Dermis blood vessel endothelial cell (primary cell): Measurements from ENCODE around the gene ABCC8. TPM values are rescaled to one million over a fixed set of nuclear protein-coding genes. Genes with fewer than 3 reads are reported as not detected.

ENCODE experiments used
- DNase-seq: peaks from one replicate; pipeline ENCODE4 v3.0.0; 2010
- total RNA-seq: library from RNA; depleted of rRNA; stranded (reverse); fragments of >200 nt; gene quantifications from 2 replicates; pipeline ENCODE4 v1.2.3, GENCODE V29; 2014

Gene ABCC8
- total RNA-seq = not detected in 2 replicates

DNA sequence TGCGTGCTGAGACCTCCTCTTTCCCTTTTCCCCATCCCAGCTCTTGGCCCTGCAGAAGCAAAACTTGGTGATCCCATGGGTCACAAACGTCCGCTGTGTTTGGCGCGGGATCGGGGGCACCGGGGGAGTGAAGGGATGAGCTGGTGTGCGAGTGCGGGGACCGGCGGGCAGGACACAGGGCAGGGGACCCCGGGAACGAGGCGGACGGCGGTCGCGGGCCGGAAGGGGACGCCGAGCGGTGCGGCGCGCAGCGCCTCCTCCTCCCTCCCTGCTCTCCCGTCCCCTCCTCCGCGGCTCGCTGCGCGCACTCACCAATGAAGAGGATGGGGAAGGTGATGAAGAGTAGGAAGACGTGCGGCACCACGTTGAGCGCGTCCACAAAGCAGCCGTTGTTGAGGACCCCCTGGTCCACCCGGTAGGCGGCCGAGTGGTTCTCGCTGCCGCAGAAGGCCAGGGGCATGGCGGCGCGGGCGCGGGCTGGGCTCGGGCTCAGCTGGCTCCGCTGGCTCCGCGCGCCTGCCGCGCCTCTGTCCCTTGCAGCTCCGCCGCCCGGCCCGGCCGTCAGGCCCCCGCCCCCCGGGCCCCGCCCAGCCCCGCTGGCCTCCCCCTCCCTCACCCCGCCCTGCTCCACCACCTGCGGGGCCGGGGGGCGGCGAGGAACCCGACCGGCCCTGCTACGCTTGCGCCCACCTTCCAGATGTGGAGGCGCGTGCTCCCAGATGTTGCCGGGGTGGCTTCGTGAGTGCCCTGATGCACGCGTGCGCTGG lies at the start of gene ABCC8:
TSS of gene ABCC8 (minus strand) at position 529 of the 767 bp plus-strand sequence. CDS start at position 460, 69 bp downstream.
- no peak for DNase-seq

DNA sequence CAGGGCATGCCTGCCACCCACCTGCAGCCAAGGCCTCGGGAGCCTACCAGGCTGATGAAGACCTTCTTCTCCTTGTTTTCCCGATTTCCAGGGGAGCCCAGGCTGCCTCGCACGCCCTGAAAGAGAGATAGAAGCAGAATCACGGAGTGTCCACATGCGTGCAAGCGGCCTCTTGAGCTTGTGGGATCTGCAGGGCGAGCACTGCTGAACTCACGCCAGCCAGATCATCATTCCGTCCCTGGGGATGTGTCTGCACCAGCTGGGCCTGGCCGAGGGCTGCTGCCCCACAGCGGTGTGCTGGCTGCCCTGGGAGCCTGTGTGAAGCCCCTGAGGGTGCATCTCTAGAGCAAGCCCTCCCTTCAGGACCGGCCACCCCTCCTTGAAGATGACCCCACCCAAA lies 49.7 kb upstream of the ABCC8 start:
- DNase-seq = no peak

GRCh38 chr11:17525570-17525969 lies 48.9 kb upstream of the ABCC8 start:
- DNase-seq = no peak

DNA sequence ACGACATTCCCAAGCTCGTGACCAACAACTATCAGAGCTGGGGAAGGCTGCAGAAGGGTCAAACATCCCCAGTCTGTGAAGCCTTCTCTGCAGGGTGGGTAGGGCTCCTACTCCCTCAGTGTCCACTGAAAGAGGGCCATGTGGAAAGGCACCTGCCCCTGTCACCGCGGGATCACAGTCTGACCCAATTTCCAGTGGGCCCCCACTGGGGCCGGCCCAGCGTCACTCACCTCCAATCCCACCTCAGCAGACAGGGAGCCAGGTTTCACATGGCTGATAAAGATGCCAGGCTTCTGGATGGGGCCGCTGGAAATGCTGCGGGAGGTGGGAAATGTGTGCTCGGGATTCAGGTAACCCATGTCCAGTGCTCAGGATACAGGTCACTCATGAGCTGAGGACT lies 47.6 kb upstream of the ABCC8 start:
- no peak for DNase-seq

DNA sequence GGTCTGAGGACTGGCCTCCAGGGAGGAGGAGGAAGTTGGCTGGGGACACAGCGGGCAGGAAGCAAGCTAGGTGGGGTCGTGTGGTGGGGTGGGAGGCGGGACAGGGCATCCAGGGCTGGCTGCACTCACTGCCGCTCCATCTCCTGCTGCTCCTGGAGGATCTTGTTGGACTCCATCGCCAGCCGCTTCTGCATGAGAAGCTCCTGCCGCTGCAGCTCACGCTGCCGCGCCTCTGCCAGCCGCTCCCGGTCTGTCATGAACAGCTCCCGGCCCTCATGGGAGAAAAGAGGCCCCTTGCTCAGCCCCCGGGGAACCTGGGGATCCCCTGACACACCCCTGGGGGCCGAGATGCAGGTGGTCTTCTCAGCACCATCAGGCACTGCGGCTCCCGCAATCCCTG lies 46.0 kb upstream of the ABCC8 start:
- DNase-seq = no peak

GRCh38 chr11:17521106-17521900 lies 44.7 kb upstream of the ABCC8 start:
- no peak for DNase-seq

DNA sequence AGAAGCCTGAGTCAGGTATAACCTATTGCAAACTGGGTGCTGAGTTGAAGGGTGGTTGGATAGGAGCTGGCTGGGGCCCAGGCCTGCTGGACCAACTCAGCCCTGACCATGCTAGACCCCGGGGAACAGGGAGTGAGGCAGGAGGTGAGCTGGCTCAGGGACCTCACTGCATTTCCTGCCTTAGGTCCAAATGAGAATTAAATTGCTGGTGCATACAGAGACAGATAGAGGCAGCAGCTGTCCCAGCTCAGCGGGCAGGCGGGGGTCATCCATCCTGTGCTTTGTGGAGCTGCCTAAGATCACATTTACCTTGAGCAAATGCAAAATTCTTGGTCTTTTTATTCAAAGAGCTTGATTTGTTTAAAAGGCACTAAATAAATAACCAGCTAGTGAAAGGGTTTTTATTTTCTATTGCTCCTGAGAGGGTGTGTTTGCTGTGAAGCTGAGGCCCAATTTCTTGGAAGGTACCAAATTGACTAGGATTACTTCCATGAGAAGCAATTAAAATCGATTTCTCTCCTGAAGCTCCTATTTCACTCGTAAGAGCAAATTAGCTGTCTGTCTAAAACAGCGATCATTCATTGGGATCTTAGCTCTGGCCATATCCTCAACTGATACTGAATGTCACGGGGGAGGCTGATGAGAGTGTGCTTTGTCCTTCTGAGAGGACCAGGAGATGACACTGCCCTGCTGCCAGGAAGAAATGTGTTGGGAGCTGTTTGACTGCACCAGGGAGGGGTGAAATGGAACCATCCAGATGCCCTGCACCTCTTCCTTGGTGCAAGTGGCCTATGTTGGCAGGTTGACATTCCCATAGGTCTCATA lies 42.6 kb upstream of the ABCC8 start:
- DNase-seq = no peak

DNA sequence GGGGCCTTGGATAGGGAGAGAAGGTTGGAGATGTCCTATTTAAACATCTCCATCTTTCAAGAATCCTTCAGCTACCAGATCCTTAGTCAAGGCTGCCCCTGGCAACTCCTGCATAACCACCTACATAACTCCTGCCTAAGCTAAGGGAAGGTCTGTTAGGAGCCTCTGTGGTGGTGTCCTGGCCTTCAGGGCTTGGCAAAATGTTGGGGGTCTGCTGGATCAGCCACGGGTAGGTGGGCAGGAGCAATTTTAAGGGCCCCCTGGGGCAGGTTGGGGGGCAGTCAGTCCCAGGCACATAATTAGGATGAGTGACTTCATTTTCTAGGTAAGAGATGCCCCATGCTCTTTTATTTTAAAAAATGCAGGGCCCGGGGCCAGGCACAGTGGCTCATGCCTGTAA lies 41.7 kb upstream of the ABCC8 start:
- DNase-seq = no peak

DNA sequence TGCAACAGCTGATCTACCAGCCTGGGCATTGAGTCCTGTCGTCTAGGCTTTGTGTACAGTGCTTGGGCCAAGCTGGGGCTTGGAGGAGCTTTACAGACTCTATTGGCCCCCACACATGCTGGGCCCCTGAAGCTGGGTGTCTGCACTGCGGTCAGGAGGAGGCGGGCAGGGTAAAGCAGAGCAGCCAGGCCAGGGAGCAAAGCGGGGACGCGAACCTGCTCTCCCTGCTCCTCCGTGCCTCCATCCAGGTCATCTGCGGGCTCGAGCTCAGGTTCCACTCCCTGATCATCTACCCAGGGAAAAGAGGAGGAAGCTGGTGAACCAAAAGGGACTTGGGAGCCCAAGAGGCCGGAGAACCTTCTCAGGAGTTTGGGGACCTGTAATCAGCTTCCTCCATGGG lies 40.5 kb upstream of the ABCC8 start:
- no peak for DNase-seq

DNA sequence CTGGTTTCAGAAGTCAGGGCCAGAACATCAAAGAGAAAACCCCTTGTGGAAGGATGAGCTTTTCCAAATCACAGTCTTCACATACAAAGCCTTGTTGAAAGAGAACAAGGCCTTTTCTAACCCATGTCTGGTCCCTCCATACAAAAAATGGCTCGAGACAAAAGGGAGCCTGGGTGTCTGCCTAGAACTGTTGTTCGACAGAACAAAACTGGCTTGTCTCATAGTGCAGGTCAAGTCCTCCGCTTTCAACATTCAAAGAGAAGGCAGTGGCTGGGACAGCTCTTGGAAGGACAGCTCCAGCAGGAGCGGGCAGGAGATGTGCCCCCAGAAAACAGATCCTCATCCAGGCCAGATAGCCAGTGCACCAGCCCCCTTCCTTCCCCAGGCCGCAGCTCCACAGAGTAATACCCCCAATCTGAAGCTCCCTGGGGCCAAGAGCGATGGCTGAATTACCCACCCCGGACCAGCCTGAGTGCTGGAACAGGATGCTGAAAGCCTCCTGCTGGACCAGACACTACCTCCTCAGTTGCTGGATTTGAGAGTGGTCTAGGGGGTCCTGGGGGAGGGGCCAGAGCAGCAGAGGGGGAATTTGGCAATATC lies 40.0 kb upstream of the ABCC8 start:
- no peak for DNase-seq

DNA sequence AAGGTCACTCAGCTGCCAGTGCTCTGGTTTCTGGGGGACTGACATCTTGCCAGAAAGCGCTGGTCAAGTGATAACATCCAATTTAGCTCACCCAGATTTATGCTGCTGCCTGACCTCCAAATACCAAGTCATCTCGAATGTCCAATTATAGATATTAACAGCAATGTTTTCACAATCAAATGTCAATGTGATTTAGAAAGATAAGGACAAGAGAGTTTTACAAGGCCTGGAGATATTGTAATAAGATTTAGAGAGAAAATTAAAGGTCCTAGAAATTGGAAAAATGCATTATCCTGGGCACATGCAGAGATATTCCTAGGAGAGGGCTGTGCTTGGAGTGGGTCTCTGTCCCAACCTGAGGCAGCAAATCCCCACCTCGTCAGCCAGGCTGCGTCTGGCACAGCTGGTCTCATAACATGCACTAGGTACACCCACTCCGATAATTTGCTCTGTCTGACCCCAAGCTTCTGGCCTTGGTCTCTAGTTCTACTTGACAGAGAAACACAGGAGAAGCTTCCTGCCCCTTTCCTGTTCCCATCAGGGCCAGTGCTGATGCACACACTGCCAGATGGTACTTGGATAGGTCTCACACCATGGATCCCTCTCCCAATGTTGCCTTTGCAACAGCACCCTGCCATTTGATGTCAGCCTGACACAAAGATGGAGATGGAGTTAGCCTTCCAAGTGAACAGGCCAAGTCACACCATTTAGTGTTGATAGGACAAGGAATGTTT lies 39.0 kb upstream of the ABCC8 start:
- no peak for DNase-seq

DNA sequence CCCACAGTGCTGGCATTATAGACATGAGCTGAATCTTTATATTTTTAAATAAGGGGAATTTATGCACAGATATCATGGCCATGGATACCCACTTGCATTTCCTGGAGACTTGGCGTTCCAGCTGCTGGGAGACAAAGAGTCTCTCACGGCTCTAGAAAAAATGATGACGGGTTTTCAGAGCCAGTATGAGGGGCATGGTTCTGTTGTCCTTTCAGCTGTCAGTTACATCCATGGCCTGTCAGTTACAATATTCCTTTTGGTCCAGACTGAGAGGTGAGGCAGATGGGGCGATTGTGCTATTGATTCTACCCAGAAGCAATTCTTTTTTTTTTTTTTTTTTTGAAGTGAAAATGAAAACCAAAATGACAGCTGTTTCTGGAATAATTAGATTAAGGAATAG lies 37.8 kb upstream of the ABCC8 start:
- DNase-seq = no peak

- DNase-seq = no peak
These were observed 37.2 kb upstream of the ABCC8 start for GRCh38 chr11:17513853-17514252.

- DNase-seq = no peak
These were observed 35.5 kb upstream of the ABCC8 start for GRCh38 chr11:17512101-17512500.

GRCh38 chr11:17511571-17511970 lies 34.9 kb upstream of the ABCC8 start:
- DNase-seq = no peak

- no peak for DNase-seq
These were observed 34.0 kb upstream of the ABCC8 start for GRCh38 chr11:17510507-17511206.

- DNase-seq = peak; percentile 8
These were observed 32.1 kb upstream of the ABCC8 start for GRCh38 chr11:17508791-17509190.

GRCh38 chr11:17508306-17508705 lies 31.7 kb upstream of the ABCC8 start:
- DNase-seq = no peak

GRCh38 chr11:17507773-17508172 lies 31.1 kb upstream of the ABCC8 start:
- DNase-seq = no peak

DNA sequence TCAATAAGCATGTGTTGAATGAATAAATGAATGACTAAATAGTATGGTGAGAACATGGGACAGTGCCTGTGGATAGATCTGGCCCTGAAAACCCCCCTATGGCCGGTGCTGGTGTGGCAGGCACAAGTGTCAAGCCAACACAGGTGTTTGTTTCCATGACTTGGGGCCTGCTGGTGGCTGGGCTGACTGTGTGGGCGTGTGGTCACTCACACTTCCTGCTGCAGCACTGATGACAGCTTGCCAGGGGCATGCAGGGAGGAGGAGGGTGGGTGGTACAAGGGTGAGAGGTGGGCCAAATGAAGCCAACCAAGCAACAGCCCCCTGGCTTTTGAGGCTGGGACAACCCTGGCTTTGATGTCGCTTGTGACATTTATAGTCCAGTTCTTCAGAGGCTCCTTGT lies 30.3 kb upstream of the ABCC8 start:
- no peak for DNase-seq

DNA sequence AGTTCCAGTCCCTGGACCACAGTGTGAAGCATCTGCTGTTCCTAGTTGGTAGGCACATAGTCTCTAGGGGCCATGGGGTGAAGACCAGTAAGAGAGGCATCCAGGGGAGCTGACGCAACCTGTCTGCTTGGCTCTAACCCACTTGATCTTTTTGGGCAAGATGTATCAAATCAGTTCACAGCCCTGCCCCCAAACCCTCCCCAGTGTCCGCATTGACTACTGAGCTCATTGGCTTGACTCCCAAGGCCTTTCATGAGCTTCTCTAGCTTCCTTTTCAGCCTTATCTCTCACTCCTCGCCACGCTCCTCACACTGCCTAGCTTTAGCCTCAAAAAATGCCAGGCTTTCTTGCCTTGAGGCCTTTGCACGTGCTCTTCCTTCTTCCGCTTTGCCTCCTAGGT lies 29.7 kb upstream of the ABCC8 start:
- DNase-seq = no peak
